GM19043 (cell line): Measurements from ENCODE around the gene ITPR1.

Experiments used
- ATAC-seq: cut with Tn5 transposase; IDR thresholded peaks from one replicate; pipeline ENCODE4 v1.9.1; 2021; ENCODE audit warnings: low read depth; ENCODE audit not compliant: unreplicated experiment

The ITPR1 gene

DNA sequence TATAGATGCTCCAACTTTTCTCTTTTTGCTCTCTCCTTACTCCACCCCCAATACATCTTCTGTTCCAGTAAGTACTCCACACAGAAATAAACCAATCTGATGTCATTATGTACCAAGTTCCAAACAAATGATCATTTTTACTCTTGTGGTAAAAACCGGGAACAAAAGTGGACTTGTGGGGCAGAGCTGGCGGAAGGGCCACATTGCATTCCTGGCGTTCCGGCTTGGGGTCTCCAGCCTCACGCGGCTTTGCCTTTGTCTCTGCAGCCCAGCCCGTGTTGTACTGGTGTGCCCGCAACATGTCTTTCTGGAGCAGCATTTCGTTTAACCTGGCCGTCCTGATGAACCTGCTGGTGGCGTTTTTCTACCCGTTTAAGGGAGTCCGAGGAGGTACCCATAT, 301.6 kb downstream of the ITPR1 start:
- ATAC-seq: no peak

DNA sequence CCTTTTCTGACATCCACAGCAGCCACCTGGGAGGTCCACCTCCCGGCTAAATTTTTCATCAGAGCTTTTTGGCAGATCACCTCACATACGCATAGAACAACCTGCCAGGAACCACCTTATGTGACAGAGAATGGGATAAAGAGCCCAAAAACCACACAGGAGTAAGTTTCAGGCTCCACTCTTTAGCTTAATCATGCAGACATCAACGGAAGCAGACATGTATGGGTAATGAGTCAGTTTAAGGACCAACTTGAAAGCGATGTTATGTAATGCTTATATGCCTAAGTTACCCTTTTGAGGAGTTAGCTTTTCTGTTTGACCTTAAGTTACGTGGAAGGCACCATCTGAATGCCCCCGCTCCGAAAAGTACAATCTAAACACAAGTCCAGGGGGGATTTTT, 302.8 kb downstream of the ITPR1 start:
- no peak for ATAC-seq

DNA sequence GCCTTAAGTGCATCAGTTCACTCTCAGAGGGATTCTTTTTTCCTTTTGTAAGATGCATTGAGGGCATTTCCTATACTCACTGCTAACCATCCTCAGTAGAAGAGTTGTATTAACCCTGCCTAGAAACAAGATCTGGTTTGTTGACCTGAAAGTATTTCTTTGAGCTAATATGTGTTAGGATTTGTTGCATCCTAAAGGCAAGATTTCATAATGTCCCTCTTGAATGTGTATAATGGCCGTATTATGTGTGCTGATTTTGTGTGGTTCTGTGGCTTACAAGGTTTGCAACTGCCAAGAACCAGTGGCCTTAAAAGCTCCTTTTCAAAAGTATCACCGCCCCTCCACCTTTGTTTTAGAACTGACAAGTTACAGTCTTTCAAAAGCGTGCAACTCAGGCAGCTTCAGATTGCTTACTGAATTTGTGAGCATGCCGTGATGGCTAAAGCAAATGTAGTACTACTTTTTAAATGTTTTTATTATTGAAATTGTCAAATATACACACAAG, 304.1 kb downstream of the ITPR1 start:
- ATAC-seq: no peak

DNA sequence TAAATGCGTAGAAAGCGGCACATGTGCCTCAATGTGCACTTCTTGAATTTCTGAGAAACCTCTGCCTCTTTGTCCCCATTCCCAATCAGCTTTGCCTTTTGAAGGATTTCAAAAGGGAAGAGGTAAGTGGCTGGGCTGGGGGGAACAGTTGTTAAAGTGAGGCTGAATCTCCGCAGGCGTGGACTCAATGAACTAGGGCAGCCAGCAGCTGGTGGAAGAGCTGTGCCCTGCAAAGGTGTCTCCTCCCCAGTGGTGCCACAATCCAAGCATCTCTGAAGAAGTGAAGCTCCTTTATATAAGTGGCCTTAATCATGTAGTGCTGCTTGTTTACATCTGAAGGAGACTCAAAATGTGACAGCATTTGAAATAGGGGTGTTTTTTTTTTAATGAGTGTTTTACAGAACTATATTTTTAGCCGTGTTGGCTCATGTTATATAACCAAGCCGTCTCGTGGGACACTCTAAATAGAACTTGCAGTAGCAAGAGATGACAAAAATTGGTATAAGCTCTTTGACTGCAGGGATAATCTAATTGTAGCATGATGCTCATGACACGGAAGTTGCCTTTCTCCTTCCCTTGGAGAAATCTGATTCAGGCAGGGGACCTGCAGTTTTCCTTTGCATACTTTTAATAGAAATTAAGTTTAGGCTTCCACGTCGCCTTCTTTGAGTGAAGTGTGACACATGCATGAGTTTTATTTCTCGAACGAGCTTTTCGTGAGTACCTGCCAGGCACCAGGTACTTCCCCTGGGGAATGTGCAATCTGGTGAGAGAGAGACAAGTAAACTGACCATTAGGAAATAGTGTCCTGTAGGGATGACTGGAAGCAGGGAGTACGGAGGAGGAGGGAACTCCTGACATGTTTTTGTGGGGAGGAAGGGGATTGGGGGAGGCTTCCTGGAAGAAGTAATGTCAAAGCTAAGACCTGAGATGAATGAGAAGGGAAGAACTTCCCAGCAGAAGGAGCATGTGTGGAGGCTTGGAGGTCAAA, 306.4 kb downstream of the ITPR1 start:
- ATAC-seq: no peak

DNA sequence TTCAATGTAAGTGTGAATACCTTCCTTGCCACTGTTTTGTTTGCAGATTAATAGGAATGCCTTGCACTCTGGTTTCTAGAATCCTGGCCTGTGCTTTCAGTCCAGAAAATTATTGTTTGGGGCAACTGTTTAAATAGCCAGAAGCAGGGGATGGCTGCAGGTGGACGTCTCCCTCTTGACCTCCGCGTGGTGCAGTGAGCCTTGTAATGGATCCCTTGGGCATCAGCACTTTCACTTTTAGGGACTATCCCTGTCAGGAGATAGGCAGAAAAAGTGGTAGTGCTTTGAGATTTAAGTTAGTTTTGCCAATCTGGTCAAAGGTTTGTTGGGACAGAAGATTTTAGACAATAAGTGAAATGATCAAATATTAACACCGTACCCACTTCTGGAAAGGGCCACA, 307.4 kb downstream of the ITPR1 start:
- no peak for ATAC-seq

DNA sequence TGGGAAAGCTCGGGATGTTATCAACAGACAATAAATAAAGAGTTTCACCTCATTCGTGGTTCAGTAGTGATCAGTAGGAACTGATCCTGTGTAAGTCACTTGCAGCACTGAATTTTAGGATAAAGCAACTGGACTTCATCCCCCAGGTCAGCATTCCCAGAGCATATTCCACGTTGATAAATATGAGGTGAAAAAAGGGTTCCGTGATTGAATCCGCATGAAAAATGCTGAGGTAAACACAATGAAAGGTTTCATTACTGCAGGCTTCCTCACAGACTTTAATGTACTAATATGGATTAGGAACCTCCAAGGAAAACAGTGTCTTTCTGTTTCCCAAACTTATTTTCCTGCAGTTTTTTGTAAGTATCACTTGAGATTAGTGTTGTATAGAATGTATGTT, 308.7 kb downstream of the ITPR1 start:
- ATAC-seq: no peak

DNA sequence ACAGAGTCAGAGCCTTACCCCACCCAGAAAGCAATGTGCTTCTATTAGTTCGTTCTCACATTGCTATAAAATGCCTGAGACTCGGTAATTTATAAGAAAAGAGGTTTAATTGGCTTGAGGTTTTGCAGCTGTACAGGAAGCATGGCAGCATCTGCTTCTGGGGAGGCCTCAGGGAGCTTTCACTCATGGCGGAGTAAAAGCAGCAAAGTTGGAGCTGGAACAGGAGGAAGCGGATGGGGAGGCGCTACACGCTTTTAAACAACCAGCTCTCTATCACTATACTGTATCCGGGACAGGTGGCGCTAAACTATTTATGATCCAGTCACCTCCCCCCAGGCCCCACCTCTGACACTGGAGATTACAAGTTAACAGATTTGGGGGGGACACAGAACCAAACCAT, 309.8 kb downstream of the ITPR1 start:
- no peak for ATAC-seq

DNA sequence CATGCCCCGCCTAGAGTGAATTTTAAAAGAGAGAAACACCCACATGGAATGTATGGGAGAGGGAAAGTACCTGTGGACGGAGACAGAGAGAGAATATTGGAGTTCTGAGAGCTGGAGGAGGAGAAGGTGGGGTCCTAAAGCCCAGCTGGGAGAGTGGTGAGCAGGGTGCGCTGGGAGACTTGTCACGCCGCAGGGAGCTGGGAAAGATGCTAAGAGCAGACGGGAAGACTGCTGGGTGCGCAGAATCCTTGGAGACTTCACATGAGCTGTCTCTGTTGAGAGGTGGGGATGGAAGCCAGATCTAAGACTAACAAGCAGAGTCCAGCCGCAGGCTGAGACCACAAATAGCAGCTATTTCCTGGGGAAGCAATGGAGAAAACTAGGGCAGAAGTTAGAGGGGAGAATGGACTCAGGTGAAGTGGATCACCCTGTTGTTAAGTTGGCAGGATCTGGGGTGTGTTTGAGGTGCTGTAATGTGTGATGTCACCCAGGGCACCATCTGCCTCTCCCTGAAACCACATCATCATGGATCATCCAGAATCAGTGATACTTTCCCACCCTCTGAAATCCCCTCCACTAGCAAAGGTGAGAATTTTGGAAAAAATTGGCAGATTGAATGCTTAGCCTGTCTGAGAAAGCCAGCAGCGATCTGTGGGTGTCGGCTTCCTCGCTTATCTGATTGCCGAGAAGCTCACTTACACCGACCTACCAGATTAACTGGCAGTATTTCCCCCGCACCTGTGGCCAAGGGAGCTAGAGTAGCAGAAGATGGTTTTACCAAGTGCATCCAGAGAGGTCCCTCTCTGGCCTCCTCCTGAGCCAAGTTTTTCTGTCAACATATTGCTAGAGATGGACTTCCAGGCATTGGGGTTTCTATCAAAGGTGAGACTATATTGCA, 311.3 kb downstream of the ITPR1 start:
- ATAC-seq: no peak

DNA sequence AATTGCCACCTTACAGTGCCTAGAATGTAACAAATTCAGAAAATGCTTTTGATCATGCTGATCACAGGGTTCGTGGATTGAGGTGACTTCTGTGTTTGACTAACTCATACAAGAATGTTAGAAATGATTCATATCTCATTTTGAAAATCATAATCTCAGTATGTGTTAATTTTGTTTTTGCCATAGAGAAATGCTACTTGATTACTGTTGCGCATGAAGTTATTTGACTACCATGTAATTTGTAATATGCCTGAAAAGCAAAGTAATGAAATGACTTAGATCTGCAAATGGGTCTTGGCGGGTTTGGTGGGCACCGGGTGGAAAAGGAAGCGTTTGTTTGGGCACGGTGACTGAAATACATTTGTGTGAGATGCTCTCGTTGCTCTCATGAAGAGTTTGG, 312.5 kb downstream of the ITPR1 start:
- ATAC-seq: no peak

DNA sequence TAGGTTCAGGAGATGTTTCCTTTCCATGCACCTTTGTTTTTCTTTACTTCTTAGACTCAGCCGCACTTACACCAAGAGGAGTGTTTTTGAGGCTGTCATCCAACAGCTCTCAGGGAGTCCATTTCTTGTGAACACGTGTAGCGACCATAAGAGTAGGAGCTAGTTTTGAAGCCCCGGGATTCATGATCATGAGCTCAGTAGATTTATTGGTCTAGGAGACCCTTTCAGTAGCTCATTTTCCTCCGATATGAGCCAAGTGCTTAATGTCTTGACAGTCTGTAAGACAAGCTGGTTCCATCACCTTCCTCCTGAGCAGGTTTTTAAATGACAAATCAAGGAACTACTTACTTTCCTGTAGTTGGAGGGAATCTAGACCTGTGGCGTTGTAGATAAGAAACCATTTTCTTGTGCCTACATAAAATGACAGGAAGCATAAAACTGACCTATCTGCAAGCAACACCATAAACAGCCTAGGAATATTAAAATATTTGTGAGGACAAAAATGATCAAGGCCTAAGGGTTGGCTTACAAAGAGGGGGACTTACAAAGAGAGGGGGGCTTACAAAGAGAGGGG, 313.5 kb downstream of the ITPR1 start:
- no peak for ATAC-seq

DNA sequence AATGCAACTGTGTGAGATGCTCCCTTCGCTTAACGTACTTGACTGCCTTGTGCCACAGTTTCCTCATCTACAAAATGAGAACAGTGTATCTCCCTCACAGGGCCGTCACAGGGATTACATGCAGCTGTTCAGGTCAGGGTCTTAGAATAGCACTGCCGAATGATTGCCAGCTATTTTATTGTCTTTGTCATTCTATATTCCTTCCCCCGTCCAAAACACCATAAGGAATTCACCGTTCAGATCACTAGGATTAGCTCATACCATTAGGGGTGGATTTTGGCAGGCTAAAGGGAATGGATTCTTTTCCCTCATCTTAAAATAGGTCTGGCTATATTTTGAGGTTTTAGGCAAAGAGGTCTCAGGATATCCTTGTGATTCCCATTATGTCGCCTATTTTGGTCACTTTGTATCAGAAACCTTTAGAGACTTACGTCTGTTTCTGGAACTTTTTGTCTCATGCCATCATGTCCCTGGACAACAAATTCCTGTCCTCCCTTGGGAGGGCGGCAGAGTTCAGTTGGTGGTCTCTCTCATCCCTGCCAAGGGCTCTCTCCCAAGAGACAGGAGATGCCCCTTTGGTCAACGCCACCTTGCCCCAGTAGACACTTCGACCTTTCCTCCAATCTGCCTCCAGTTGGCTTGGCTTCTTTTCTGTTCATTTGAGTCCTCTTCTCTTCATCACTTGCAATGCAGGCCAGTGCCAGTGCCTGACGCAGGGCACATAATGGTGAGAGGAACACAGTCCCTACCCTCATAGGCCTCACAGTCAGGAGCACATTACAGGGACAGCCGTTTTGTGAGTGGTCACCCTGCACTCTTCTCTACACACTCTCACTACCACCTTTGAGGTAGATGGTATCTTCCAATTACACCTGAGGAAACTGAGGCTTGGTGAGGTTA, 314.5 kb downstream of the ITPR1 start:
- no peak for ATAC-seq

DNA sequence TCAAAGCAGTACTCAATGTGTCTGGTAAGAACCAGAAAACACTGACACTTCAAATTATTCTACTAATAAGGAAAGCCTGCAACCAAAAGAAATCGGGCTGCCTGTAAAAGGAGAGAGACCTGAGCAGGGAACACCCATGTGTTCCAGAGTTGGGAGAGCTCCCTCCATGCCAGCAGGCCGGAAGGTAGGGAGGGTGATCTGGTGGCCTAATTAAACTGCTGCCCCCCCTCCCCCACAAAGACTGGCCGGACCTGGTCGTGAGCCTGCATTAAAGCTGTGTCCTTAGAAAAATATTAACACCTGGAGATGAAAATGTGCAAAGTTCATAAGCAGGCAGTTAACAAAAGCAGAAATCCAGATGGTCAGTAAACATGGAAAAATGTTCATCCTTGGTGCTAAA, 315.5 kb downstream of the ITPR1 start:
- no peak for ATAC-seq

DNA sequence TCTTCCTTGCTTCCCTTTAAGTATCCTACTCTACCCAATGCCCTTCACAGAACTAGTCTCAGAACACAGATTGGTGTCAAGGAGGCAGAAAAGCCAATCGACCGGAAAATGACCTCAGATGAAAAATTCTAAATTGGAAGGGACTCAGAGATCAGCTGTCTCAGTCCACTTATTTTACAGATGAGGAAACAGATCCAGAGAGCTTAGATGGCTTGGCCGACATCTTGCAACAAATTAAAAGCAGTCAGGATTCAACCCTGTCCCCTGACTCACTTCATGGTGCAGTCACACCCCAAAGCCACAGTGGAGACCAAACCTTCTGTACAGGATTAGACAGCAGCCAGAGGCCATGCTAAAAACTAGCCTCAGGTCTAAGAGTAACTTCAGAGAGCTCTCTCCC, 316.8 kb downstream of the ITPR1 start:
- no peak for ATAC-seq

DNA sequence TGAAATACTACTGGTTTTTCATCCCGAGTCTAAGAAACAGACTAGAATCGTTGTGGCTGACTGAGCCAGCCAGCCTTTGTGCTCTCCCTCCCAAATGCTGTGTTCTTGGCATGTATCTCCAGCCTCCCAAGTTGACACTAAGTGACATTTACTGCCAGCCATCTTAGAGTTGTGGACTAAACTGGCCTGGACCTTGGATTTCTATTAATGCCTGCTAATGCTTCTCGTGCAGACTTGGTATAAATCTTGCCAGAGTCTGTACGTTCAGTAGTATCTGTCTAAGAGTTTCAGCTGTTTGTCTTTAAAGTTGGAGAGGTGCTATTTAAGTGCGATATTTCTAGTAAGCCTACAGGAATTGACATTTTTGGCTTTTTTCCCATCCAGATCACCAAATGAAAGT, 319.4 kb downstream of the ITPR1 start:
- no peak for ATAC-seq

DNA sequence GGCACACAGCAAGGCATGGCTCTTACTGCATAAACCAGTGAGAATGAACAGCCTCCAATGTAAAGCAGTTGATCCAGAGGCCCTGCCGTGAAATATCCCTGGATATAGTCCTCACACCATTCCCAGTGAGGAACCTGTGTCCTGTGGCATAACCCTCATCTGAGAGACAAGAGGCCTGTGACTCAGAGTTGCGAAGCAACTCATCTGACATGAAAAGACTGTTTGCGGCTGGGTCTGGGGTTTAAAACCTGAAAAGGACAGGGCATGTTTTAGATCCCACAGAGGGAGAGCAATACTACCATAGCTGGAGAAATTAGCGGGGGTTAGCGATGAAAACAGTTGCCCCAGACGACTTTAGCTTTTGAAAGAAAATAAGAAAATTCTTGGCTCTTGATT, 320.8 kb downstream of the ITPR1 start:
- ATAC-seq: no peak

DNA sequence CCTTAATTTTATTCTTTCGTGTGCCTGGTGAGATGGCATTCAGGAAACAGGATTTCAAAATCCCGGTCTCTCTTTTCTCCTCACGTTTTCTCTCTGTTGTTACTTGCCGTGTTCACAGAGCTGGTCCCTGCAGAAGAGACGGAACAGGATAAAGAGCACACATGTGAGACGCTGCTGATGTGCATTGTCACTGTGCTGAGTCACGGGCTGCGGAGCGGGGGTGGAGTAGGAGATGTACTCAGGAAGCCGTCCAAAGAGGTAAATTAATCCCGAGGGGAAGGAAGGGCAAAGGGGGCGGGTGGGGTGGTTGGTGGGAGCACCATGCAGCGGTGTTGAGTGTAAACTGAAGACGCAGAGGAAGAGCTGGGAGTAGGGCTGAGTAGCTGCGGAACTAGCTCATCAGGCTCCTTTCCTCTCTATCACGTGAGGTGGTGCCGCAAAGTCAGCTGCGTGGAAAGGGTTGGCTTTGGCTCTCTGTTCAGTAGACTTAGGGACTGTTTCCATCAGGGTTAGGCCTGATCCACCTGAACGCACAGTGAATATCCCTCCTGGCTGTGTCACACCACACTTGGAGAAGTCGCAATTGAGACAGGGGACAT, 321.3 kb downstream of the ITPR1 start:
- no peak for ATAC-seq

DNA sequence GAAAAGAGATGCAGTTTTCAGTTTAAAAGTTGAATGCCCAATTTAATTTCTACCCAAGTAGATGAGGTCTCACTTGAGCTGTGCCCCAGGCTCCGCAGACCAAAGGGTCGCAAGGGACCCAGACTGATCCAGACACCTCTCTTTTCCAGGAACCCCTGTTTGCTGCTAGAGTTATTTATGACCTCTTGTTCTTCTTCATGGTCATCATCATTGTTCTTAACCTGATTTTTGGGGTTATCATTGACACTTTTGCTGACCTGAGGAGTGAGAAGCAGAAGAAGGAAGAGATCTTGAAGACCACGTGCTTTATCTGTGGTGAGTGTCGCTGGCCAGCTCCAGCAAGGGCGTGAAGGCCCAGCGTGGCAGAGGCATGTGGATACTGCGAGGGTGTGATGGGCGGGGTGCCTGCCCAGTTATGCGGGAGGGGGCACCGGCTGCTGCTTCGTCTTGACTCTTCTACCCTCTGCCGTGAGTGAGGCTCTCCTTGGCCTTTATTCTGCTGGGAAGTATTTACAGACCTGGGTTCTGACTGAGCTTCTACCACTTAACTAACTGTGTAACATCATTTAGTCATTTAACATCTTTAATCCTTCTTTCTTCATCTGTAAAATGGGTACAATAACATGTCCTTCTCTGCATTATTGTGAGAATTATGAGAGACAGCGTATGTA, 321.9 kb downstream of the ITPR1 start:
- ATAC-seq: no peak

DNA sequence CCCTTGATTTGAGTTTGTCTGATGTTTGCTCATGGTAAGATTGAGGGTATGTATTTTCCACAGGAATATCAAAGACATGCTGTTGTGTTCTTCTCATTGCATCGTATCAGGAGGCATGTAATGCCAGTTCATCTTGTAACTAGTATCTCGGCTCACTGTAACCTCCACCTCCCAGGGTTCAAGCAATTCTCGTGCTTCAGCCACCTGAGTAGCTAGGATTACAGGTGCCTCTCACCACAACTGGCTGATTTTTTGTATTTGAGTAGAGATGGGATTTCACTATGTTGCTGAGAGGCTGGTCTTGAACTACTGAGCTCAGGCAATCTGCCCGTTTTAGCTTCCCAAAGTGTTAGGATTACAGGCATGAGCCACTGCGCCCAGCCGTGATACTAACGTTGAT, 323.2 kb downstream of the ITPR1 start:
- no peak for ATAC-seq

DNA sequence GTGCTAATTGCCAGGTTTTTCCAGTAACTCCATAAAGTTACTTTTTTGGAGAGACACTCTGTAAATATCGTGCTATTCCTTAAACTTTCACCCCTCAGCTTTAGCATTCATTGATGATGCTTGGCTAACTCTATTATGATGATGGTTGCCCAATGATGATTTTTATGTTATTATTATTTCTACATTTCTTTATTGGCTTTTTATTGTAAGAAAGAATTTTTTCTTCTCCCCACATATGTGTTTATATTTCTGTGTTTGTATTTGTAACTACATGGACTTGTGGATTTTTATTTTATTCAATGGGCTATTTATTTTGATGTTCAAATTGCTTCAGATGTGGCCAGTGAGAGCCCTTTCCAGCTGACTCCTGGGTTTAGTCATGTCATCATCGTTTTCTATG, 323.6 kb downstream of the ITPR1 start:
- no peak for ATAC-seq
